Liver (tissue), 9 donors: ENCODE data around the gene TTC39C. TPM values are rescaled to one million over a fixed set of nuclear protein-coding genes. Genes with fewer than 3 reads are reported as not detected.

Experiments
- DNase-seq: peaks from one replicate; pipeline ENCODE4 v3.0.0-alpha.2; 2017; ENCODE audit warnings: low spot score
- H3K27ac ChIP-seq, 2 donors: one replicate each; pipeline ENCODE4 v1.7.0; 2013; ENCODE audit warnings: inconsistent platforms in 2 of 2, low read length in 2 of 2, control low read depth in 1 of 2, low read depth in 1 of 2, mild to moderate bottlenecking in 1 of 2
- H3K27me3 ChIP-seq, 4 donors: one replicate each; pipeline versions ENCODE4 v1.6.1 to v1.7.0; 2013; ENCODE audit warnings: low read length in 3 of 4, inconsistent platforms in 1 of 4, mild to moderate bottlenecking in 1 of 4, moderate library complexity in 1 of 4; ENCODE audit not compliant: control insufficient read depth in 4 of 4, insufficient read depth in 4 of 4
- H3K36me3 ChIP-seq, 4 donors: one replicate each; pipeline versions ENCODE4 v1.6.1 to v1.7.0; 2013; ENCODE audit warnings: low read length in 3 of 4, mild to moderate bottlenecking in 3 of 4, low read depth in 1 of 4, moderate library complexity in 1 of 4; ENCODE audit not compliant: control insufficient read depth in 4 of 4, insufficient read depth in 3 of 4
- H3K4me1 ChIP-seq, 4 donors: one replicate each; pipeline versions ENCODE4 v1.6.1 to v1.7.0; 2013; ENCODE audit warnings: low read length in 3 of 4, mild to moderate bottlenecking in 3 of 4, moderate library complexity in 1 of 4; ENCODE audit not compliant: control insufficient read depth in 4 of 4, insufficient read depth in 4 of 4
- H3K4me3 ChIP-seq, 3 donors: one replicate each; pipeline versions ENCODE4 v1.6.1 to v1.7.0; 2013; ENCODE audit warnings: low read length in 3 of 3, control low read depth in 1 of 3, low read depth in 1 of 3, mild to moderate bottlenecking in 1 of 3
- H3K9ac ChIP-seq, 2 donors: one replicate each; pipeline ENCODE4 v1.7.0; 2013; ENCODE audit warnings: low read length in 2 of 2, mild to moderate bottlenecking in 2 of 2, moderate library complexity in 2 of 2, control low read depth in 1 of 2, low read depth in 1 of 2
- H3K9me3 ChIP-seq, 4 donors: one replicate each; pipeline versions ENCODE4 v1.6.1 to v1.7.0; 2013; ENCODE audit warnings: low read length in 3 of 4; ENCODE audit not compliant: control insufficient read depth in 4 of 4
- ATF3 ChIP-seq: IDR thresholded peaks from 2 replicates; pipeline ENCODE4 v1.6.1; 2016; ENCODE audit warnings: antibody characterized with exemption
- CTCF ChIP-seq: fragments of 150-350 bp; IDR thresholded peaks from 2 replicates; pipeline ENCODE4 v1.5.1; 2017; ENCODE audit warnings: improper control_type of control experiment, low read depth, low read length; ENCODE audit not compliant: missing input control
- EGR1 ChIP-seq, 2 donors: IDR thresholded peaks; 2 replicates each; pipeline ENCODE4 v1.6.1; 2016 to 2018; ENCODE audit warnings: antibody characterized with exemption in 2 of 2, low read depth in 2 of 2
- FOXA1 ChIP-seq: IDR thresholded peaks from 2 replicates; pipeline ENCODE4 v1.6.1; 2016; ENCODE audit warnings: antibody characterized with exemption
- FOXA2 ChIP-seq: IDR thresholded peaks from 2 replicates; pipeline ENCODE4 v1.6.1; 2016; ENCODE audit warnings: antibody characterized with exemption
- GABPA ChIP-seq, 2 donors: IDR thresholded peaks in 1 of 2; conservative IDR thresholded peaks in 1 of 2; 2 replicates each; pipeline ENCODE4 v1.6.1; 2016; ENCODE audit warnings: antibody characterized with exemption in 2 of 2, mild to moderate bottlenecking in 1 of 2, moderate library complexity in 1 of 2
- HNF4A ChIP-seq, 2 donors: conservative IDR thresholded peaks; 2 replicates each; pipeline ENCODE4 v1.6.1; 2016; ENCODE audit warnings: antibody characterized with exemption in 2 of 2, mild to moderate bottlenecking in 2 of 2
- HNF4G ChIP-seq: IDR thresholded peaks from 2 replicates; pipeline ENCODE4 v1.6.1; 2016; ENCODE audit warnings: antibody characterized with exemption
- JUND ChIP-seq, 2 donors: IDR thresholded peaks; 2 replicates each; pipeline ENCODE4 v1.6.1; 2016; ENCODE audit warnings: antibody characterized with exemption in 2 of 2
- RAD21 ChIP-seq, 2 donors: IDR thresholded peaks; 2 replicates each; pipeline ENCODE4 v1.6.1; 2016; ENCODE audit warnings: antibody characterized with exemption in 2 of 2, mild to moderate bottlenecking in 2 of 2
- REST ChIP-seq: IDR thresholded peaks from 2 replicates; pipeline ENCODE4 v1.6.1; 2016; ENCODE audit warnings: antibody characterized with exemption, mild to moderate bottlenecking
- RXRA ChIP-seq, 2 donors: IDR thresholded peaks; 2 replicates each; pipeline ENCODE4 v1.6.1; 2017 to 2018; ENCODE audit warnings: antibody characterized with exemption in 2 of 2, mild to moderate bottlenecking in 1 of 2
- SP1 ChIP-seq: IDR thresholded peaks from 2 replicates; pipeline ENCODE4 v1.6.1; 2018; ENCODE audit warnings: antibody characterized with exemption, mild to moderate bottlenecking
- TAF1 ChIP-seq: conservative IDR thresholded peaks from 2 replicates; pipeline ENCODE4 v1.6.1; 2016; ENCODE audit warnings: antibody characterized with exemption, mild to moderate bottlenecking
- YY1 ChIP-seq: IDR thresholded peaks from 2 replicates; pipeline ENCODE4 v1.6.1; 2016; ENCODE audit warnings: antibody characterized with exemption, mild to moderate bottlenecking
- whole genome bisulfite sequencing: extraction: QIAGEN DNeasy Blood & Tissue Kit; methylation state at CpG from one replicate; pipeline ENCODE4 v1.1.7; 2013; 5-methylcytosine and 5-hydroxymethylcytosine counted together
- polyA plus RNA-seq, 2 donors: library from polyadenylated mRNA; stranded (reverse) in 1 of 2; unstranded in 1 of 2; fragments of 200-250 nt in 1 of 2; fragments of >200 nt in 1 of 2; fragmentation: Nextera tagmentation in 1 of 2; extraction: Ambion mirVana in 1 of 2; gene quantifications; one replicate each; pipeline versions ENCODE4 v1.2.1 to v1.2.3, GENCODE V29; 2013 to 2015
- total RNA-seq, 2 donors: library from RNA; depleted of rRNA; stranded (reverse); fragments of >200 nt; gene quantifications; one replicate each; pipeline ENCODE4 v1.2.3, GENCODE V29; 2014
- TF ChIP-seq, protein P1 (sequence below): IDR thresholded peaks from 2 replicates; pipeline ENCODE4 v1.6.1; 2016; ENCODE audit warnings: antibody characterized with exemption
- donor health status: healthy.
- donor health status: healthy.
- donor health status: healthy.
- donor health status: healthy.
- donor health status: healthy.

Gene TTC39C
- total and polyA plus RNA-seq, 4 donors, result 22.8 to 55.1 (median 38.6) TPM

DNA sequence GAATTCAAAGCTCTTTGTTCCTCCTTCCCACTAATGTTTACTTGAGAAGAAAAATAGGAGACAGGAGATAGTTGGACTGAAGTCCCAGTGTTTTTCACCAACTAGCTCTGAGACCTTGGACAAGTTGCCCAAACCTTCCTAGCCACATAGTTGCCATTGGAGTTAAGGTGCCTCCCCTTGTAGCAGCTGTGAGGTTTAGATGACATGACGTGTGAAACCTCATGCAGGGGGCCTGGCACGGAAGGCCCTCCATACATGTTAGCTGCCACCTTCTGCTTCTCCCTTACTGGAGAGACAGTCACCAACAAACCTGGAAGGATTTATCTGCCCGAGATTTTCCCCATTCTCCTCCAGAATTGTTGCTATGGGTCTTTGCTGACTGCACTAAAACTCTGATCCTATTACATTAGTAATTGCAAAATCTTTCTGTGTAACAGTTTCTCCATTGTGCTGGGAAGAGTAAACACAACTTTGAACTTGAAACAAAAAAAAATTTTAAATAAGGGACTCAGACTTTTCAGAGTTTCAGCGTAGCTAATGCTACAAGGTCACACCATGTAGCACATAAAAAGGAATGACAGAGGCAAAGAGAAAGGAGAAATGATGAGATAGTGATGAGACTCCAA, 100.5 kb downstream of the TTC39C start:
- peak overlapping the region; percentile 94 to 98 for H3K27ac ChIP-seq
- H3K36me3 ChIP-seq, result peaks cover 2 to 17% (median 12%) of the 10 kb centered on the region in 4 donors
- WGBS, result 30% methylated on average over 4 of the region's 4 CpGs
- H3K4me1 ChIP-seq, result peaks cover 5 to 52% (median 18%) of the 10 kb centered on the region in 4 donors
- peak overlapping the region; percentile 58 to 86 (median 63) for H3K4me3 ChIP-seq
- no peaks in the 10 kb centered on the region for H3K27me3 ChIP-seq
- H3K9me3 ChIP-seq, result no peaks in the 10 kb centered on the region
- DNase-seq, result no peak
- peak overlapping the region; percentile 89 to 93 for H3K9ac ChIP-seq
- peak in 1 of 2 donors; percentile 19 for TF ChIP-seq EGR1 (IDR thresholded peaks at IDR 0.05; ENCODE audit: low read depth in 2 of 2)
- TF ChIP-seq REST, result peak; percentile 59
- TF ChIP-seq ATF3, result no peak
- peak; percentile 57 to 67 for TF ChIP-seq RXRA (IDR thresholded peaks at IDR 0.05)
- peak; percentile 22 to 52 for TF ChIP-seq JUND (IDR thresholded peaks at IDR 0.05)
- TF ChIP-seq RAD21 (IDR thresholded peaks at IDR 0.05), result peak; percentile 26 to 33
- TF ChIP-seq, protein P1, sequence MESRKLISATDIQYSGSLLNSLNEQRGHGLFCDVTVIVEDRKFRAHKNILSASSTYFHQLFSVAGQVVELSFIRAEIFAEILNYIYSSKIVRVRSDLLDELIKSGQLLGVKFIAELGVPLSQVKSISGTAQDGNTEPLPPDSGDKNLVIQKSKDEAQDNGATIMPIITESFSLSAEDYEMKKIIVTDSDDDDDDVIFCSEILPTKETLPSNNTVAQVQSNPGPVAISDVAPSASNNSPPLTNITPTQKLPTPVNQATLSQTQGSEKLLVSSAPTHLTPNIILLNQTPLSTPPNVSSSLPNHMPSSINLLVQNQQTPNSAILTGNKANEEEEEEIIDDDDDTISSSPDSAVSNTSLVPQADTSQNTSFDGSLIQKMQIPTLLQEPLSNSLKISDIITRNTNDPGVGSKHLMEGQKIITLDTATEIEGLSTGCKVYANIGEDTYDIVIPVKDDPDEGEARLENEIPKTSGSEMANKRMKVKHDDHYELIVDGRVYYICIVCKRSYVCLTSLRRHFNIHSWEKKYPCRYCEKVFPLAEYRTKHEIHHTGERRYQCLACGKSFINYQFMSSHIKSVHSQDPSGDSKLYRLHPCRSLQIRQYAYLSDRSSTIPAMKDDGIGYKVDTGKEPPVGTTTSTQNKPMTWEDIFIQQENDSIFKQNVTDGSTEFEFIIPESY, result peak; percentile 42
- TF ChIP-seq HNF4G, result no peak
- TF ChIP-seq FOXA1, result peak; percentile 55
- peak; percentile 65 for TF ChIP-seq FOXA2
- peak; percentile 77 for TF ChIP-seq YY1
- TF ChIP-seq CTCF, result no peak
- no peak for TF ChIP-seq GABPA (IDR thresholded peaks at IDR 0.05 in 1 of 2, conservative IDR thresholded peaks at IDR 0.05 in 1 of 2)
- peak; percentile 51 for TF ChIP-seq TAF1
- TF ChIP-seq HNF4A (conservative IDR thresholded peaks at IDR 0.05), result peak; percentile 71 to 75
- TF ChIP-seq SP1, result peak; percentile 67
